SK-N-SH treated with all-trans-retinoic acid at 6 μM for 48 hours (cell line): ENCODE results near the gene PIK3AP1.

Experiments used
- ARNTL ChIP-seq: fragments of 450-650 bp; formaldehyde crosslinking; IDR thresholded peaks from 2 replicates; pipeline ENCODE4 v1.5.0; 2020; ENCODE audit warnings: low read depth, mild to moderate bottlenecking, moderate library complexity, borderline replicate concordance
- CREB5 ChIP-seq: fragments of 250-450 bp; sonication (Bioruptor Pico); IDR thresholded peaks from 2 replicates; pipeline ENCODE4 v1.5.1; 2020; ENCODE audit warnings: low read depth, mild to moderate bottlenecking, moderate library complexity
- ESRRG ChIP-seq: fragments of 250-450 bp; sonication (Bioruptor Pico); IDR thresholded peaks from 2 replicates; pipeline ENCODE4 v1.6.1; 2021; ENCODE audit warnings: mild to moderate bottlenecking
- ISL1 ChIP-seq: fragments of 250-450 bp; sonication (Bioruptor Pico); IDR thresholded peaks from 2 replicates; pipeline ENCODE4 v2.1.2; 2022; ENCODE audit warnings: mild to moderate bottlenecking, moderate library complexity
- PATZ1 ChIP-seq: fragments of 250-450 bp; sonication (Bioruptor Pico); IDR thresholded peaks from 2 replicates; pipeline ENCODE4 v1.8.0; 2020; ENCODE audit warnings: mild to moderate bottlenecking, moderate library complexity, borderline replicate concordance
- RARB ChIP-seq: fragments of 250-450 bp; sonication (Bioruptor Pico); IDR thresholded peaks from 2 replicates; pipeline ENCODE4 v1.8.0; 2021; ENCODE audit warnings: mild to moderate bottlenecking, moderate library complexity
- ZNF565 ChIP-seq: fragments of 450-650 bp; formaldehyde crosslinking; conservative IDR thresholded peaks from 2 replicates; pipeline ENCODE4 v1.5.0; 2020; ENCODE audit warnings: low read depth, mild to moderate bottlenecking, moderate library complexity
- ZNF70 ChIP-seq: fragments of 450-650 bp; formaldehyde crosslinking; IDR thresholded peaks from 2 replicates; pipeline ENCODE4 v1.5.0; 2020; ENCODE audit warnings: mild to moderate bottlenecking, moderate library complexity

GRCh38 chr10:96670786-96671185, 49.5 kb downstream of the PIK3AP1 start:
- TF ChIP-seq CREB5 = no peak
- TF ChIP-seq ESRRG (CRISPR knock-in tag) = no peak
- TF ChIP-seq ISL1 (CRISPR knock-in tag) = no peak
- no peak for TF ChIP-seq ARNTL
- no peak for TF ChIP-seq PATZ1
- TF ChIP-seq ZNF70 (CRISPR knock-in tag) = no peak
- no peak for TF ChIP-seq ZNF565 (CRISPR knock-in tag)
- TF ChIP-seq RARB (CRISPR knock-in tag) = no peak
